HEK293T (cell line): Measurements from ENCODE around the gene SPX.

ENCODE experiments used
- BHLHE40 ChIP-seq: fragments of 450-650 bp; IDR thresholded peaks from 2 replicates; pipeline ENCODE4 v1.6.1; 2016; ENCODE audit warnings: mild to moderate bottlenecking, moderate library complexity, borderline replicate concordance
- CTBP1 ChIP-seq: fragments of 450-650 bp; IDR thresholded peaks from 2 replicates; pipeline ENCODE4 v1.6.1; 2016; ENCODE audit warnings: borderline replicate concordance
- FOXK2 ChIP-seq: fragments of 450-650 bp; IDR thresholded peaks from 2 replicates; pipeline ENCODE4 v1.6.1; 2016; ENCODE audit warnings: mild to moderate bottlenecking
- HDGF ChIP-seq: fragments of 450-650 bp; IDR thresholded peaks from 2 replicates; pipeline ENCODE4 v1.6.1; 2017; ENCODE audit warnings: antibody characterized with exemption, borderline replicate concordance
- L3MBTL2 ChIP-seq: fragments of 450-650 bp; conservative IDR thresholded peaks from 2 replicates; pipeline ENCODE4 v1.6.1; 2016; ENCODE audit warnings: mild to moderate bottlenecking
- LEF1 ChIP-seq: fragments of 450-650 bp; IDR thresholded peaks from 2 replicates; pipeline ENCODE4 v1.6.1; 2017; ENCODE audit warnings: mild to moderate bottlenecking, borderline replicate concordance
- NFRKB ChIP-seq: fragments of 450-650 bp; IDR thresholded peaks from 2 replicates; pipeline ENCODE4 v1.6.1; 2016; ENCODE audit warnings: mild to moderate bottlenecking, moderate library complexity
- SP1 ChIP-seq: fragments of 450-650 bp; IDR thresholded peaks from 2 replicates; pipeline ENCODE4 v1.6.1; 2017
- SUZ12 ChIP-seq: fragments of 450-650 bp; IDR thresholded peaks from 2 replicates; pipeline ENCODE4 v1.6.1; 2016; ENCODE audit warnings: mild to moderate bottlenecking
- TARDBP ChIP-seq: fragments of 450-650 bp; IDR thresholded peaks from 2 replicates; pipeline ENCODE4 v1.6.1; 2016
- ZNF384 ChIP-seq: fragments of 450-650 bp; IDR thresholded peaks from 2 replicates; pipeline ENCODE4 v1.6.1; 2016

- TF ChIP-seq NFRKB (no peak), HDGF (no peak), ZNF384 (no peak), FOXK2 (no peak), SUZ12 (no peak), TARDBP (no peak), BHLHE40 (no peak), LEF1 (no peak), SP1 (no peak), CTBP1 (no peak), L3MBTL2 (no peak)
Observed at GRCh38 chr12:21526721-21527345, 737 bp downstream of the SPX start.
